Middle frontal gyrus (tissue), 1 donor: Measurements from ENCODE around the gene COL28A1.

Source experiments
- DNase-seq: peaks from one replicate; pipeline ENCODE4 v3.0.0-alpha.2; 2015; ENCODE audit warnings: low spot score; ENCODE audit errors: extremely low spot score

COL28A1 gene

DNA sequence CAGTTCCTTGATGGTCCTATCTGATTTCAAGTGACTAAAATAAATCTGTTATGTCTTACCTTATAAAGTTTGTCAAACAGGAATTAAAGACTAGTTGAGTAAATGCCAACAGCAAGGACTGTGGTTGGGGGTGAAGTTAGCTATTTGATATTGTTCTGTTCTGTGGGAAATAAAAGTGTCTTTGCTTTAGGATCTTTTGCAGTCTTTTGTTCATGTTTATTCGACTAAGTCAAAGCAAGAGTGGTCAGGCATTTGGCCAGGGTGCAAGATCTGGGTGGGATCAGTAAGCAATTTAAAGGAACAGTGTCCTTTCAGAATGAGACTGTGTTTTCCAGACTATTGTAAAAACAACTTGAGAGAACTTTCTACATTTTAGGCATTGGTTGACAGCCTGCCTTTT lies at the start of gene COL28A1:
Gene COL28A1 (minus strand): TSS at position 183 of the 400 bp plus-strand sequence. CDS start 2,998 bp downstream, outside the sequence.
- no peak for DNase-seq

DNA sequence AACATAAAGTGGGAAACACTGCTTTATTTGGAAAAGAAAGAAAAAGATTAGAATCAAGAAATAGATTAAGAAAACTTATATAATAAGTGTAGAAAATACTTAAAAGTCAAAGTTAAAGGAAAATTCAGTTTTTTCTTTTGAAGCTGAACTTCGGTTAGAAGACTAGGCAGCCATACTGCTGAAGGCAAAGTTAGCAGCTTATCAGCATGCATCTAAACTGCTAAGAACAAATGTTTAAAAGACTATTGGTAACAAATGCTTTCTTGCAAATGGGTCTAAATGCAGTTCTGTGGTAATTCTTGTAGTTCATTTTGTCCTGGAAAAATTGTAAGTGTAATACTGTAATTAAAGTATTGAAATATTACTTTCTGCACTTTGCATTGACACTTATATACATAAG lies 49.0 kb upstream of the COL28A1 start:
- DNase-seq = no peak

DNA sequence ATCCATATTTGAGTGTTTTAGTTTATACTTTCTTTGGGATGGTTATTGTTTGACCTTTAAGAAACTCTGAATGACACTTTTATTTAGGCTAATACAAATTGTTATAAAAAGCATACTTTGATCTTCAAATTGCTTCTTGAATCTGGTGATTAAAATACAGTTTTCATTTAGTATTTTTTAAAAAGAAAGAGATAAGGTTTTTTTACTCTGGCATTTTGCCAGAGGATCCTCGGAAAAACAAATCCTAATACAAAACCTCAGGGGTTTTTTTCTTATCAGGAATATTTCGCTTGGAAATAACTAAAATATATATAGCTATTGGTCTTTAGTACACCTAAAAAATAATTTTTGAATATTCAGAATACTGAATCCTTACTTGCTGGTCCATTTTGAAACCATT lies 48.1 kb upstream of the COL28A1 start:
- DNase-seq = no peak

DNA sequence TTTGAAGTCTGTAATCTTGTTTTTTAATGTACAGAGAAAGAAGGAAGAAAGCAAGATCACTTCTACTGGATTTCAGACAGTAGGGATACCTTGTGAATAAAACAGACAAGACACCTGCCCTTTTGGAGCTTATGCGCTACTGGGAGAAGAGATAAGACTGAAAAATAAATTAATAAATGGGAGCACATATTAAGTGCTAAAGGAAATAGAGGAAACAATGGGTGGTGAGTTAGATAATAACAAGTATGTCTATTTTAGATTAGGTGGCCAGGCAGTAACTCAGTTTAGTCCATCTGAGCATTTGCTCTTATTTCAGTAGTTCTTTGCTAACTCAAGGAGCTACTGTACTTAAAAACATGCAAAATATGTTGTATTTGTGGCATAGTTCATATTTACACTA lies 46.9 kb upstream of the COL28A1 start:
- DNase-seq = no peak

DNA sequence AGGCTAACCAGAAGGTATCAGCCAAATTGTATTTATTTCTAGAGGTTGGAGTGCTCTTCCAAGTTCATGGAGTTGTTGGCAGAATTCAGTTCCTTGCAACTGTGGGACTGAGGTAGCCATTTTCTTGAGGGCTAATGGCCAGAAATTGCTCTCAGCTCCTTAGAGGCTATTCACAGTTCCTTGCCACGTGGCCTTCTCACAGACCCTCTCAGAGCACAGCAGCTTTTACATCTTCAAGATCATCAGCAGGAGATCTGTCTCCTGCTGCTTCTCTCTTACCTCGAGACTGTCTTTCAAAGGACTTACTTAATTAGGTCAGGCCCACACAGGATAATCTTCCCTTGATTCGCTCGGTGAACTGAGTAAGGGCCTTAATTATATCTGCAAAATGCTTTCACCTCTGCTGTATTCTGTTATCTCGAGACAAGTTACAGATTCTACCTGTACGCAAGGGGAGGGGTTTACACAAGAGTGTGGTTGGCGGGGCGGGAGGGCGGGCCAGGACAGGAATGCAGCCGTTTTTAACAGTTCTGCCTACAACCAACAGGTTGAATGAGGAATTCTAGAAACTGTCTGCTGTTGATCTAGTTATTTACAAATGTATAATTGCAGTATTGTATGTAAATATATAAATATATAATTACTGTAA lies 46.0 kb upstream of the COL28A1 start:
- DNase-seq = no peak

DNA sequence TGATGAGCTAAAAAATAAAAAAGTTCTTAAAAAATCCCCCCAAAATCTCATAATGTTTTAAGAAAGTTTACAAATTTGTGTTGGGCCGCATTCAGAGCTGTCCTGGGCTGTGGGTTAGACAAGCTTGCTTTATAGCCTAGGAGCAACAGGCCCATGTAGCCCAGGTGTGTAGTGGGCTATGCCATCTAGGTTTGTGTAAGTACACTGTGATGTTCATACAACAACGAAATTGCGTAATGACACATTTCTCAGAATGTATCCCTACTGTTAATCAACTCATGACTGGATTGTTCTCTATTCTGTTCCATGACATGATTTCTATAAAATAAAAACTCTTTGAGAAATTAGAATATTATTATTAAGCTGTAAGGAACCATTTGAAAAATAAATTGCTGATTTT lies 44.0 kb upstream of the COL28A1 start:
- DNase-seq = no peak

DNA sequence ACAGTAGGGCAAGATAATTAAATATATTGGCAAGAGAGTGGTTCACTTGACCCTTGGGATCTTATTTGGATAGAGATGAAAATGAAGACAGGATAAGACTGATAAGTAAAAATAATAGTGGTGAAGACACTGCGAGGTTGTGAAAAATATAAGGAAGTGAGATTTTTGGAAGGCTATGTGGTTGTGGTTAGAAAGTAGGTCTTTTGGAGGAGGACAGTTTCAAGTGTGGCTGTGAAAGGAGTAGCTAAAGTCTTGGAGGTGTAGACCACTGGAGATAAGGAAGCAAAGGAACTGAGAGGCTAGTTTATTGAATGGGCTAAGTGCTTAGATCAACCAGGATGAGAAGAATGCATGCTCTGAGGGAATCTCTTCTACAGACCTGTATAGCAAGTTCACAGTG lies 42.2 kb upstream of the COL28A1 start:
- DNase-seq = no peak

DNA sequence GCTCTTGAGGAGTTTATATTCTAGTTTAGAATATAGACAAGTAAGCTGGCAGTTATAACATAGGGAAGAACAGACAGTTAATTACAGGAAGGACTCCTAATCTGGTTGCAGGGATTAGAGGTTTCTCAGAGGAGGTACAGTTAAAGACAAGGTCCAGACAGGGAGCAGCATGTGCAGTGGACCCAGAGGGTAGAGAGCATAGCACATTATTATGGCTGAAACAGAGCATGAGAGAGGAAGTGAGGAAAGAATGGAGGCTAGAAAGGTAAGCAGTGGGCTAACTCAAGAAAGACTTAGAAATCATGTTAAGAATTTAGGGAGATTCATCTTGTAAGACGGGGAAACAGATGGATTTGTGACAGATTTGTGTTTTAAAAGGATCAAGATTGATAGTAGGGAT lies 40.7 kb upstream of the COL28A1 start:
- DNase-seq = no peak

DNA sequence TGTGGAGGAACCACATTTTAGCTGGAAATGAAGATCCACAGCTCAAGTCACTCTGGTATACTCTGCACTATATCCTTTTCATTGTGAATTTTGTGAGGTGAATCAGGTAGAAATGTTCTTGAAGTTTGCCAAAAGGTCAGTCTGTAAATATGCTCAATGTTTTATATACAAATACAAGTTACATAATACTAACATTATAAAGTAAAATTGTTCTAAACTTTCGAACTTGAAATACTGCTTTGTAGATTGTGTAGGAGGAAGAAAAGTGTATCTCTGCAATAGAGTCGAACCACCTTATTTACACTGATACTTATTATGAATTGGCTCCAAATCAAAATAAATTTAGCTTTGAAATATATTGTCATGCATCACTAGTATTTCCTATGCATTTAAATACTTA lies 38.0 kb upstream of the COL28A1 start:
- no peak for DNase-seq

DNA sequence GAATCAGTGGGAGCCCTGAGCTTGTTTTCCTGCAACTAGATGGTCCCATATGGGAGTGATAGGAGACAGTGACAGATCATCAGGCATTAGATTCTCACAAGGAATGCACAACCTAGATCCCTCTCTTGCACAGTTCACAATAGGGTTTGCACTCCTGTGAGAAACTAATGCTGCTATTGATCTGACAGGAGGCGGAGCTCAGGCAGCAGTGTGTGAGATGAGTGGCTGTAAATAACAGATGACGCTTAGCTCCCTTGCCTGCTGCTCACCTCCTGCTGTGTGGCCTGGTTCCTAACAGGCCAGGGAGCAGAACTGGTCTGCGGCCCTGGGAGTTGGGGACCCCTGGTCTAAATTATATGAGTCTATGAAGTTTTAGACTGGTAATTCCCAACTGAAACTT lies 34.9 kb upstream of the COL28A1 start:
- no peak for DNase-seq

DNA sequence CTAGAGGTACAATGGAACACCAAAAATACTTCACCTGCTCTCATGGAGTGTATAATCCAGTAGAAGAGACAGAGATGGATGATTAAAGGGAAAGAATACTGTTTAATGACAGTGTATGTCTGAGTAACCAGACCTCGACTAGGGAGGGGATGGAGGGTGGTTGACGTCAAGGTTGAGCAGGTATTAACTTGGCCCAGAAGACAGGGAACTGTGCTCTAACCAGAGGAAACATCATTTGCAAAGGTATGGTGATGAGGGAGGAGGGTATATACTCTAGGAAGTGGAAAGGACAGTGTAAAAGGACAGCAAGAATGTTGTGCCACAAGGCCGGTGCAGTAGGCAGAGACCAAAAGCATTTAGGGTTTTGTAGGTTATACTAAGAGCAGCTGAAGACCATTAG lies 33.9 kb upstream of the COL28A1 start:
- DNase-seq = no peak

DNA sequence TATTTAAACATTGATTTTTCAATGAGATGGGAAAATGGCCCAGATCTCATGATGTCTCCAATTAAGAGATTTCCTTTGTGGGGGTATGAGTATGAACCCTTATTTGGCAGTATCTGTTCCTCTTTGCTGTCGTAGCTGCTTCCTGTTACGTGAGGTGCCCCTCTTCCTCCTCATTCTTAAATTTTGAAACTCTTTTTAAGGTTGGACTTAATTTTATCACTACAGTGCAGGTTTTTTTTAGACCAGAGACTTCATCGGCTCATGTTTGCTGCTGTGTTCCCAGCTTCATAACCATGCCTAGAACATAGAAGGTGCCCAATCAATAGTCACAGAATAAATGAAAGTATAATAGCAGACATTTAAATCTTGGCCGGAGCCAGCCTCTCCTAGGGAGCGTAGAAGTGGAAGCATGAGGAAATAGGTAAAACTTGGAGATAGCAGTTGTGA lies 33.4 kb upstream of the COL28A1 start:
- no peak for DNase-seq

DNA sequence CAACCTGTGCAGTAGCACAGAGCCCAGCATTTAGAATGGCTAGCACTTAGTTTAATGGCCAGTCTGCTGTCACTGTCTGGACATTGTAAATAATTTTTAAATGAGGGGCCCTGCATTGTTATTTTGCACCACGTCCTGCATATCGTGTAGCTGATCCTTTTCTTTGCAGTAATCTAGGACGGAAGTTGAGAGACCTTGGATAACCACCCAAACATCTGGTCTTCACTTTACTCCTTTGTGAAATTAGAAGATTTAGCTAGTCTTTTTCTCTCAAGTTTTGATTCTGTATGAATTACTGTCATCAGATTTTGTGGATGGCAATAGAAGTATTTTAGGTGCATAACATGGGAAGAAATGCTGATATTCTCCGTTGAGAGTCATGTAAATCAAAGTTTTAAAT lies 32.9 kb upstream of the COL28A1 start:
- DNase-seq = no peak

DNA sequence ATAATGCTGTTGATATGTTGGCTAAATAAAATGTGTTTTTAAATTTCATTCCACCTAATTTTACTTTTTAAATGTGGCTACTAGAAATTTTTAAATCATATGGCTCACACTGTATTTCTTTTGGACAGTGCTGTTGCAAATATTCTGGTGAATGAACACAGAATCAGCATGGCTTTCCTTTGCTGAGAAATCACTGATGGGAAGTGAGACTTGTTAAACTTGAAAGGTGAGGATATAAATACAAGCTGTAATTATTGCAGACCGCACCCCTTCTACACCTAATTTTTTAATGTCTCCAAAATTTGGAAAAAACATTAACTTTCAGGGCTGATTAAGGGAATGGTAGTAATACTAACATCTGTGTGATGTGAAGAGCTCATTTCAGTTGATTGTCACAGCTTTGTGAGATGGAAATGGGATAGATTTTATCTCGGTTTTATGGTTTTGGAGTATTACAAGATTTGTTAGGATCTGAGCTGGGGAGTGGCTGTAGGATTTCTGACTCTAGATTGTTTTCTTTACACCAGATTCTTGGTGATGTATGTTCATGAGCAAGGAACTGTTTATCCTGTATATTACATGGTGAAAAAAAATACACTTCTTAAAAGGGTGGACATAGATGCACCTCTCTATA lies 32.3 kb upstream of the COL28A1 start:
- DNase-seq = no peak

DNA sequence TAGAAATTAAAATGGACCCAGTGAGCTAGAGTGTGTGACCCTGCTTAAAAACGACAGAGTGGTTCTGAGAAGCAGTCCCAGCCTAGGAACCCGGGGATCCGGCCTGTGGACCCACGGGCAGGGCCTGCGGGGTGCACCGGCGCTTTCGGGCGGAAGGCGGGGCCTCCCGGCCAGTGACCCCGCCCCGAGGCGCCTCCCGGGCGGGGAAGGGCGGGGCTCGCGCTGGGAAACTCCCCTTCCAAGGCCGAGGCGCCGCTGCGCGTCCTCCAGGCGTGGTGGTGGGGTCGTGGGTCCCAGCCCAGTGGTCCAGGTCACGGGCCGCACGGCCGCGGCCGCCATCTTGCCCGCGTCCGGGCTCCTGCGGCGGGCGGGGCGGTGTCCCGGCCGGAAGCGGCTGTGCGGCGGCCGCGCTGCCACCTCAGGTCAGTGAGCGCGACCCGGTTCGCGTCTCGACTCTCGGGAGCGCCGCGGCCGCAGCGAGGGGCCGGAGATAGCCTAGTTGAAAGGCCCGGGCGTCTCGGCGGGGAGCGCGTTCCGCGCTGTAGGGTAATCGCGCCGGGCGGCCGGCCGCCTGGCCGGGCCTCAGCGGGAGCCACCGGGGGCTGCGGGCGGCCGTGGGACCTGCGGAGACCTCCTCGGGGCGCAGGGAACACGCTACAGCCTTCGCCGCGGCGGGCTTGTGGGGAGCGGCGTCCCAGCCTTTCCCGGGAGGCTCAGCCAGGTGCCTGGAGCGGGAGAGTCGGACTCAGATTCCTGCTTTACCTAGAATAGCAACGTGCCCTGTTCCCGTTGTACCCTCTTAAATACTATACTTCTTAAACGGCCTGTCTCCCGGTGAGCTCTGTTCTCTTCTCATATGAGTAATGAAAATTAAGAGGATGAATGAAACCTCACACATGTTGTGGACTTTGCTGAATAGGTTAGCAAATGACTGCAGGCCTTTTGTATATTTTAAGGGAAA lies 31.3 kb upstream of the COL28A1 start, which contains the start of gene MIOS:
Gene MIOS (plus strand): TSS at position 234 of the 961 bp plus-strand sequence. CDS start 5,592 bp downstream, outside the sequence.
- peak; percentile 71 for DNase-seq

DNA sequence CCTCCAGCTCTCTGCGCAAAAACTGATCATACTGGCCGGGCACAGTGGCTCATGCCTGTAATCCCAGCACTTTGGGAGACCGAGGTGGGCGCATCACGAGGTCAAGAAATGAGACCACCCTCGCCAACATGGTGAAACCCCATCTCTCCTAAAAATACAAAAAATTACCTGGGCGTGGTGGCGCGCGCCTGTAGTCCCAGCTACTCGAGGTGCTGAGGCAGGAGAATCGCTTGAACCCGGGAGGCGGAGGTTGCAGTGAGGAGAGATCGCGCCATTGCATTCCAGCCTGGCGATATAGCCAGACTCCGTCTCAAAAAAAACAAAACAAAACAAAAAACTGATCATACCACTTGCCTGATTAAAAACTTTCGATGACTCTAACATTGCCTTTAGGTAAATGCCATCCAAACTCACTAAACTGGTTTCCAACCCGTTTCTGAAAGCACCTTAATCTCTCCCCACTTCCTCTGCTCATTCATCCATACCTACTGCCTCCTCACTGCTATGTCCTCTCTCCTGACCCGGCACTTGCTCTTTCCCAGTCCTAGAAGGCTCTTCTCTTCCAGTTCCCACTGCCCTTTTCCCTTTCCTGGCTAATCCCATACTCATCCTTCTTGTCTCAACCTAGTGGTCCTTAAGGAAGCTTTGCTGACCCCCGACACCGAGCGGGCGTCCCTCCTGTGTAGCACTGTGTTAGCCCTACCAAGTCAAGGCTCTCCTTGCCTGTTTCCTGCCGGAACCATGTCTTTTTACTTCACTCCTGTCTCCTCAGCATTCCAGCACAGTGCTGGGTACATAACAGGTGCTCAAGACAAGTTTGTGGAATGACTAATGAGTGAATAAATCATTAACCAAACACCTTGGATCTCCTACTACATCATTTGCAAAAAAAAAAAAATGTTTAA lies 30.3 kb upstream of the COL28A1 start:
- no peak for DNase-seq

DNA sequence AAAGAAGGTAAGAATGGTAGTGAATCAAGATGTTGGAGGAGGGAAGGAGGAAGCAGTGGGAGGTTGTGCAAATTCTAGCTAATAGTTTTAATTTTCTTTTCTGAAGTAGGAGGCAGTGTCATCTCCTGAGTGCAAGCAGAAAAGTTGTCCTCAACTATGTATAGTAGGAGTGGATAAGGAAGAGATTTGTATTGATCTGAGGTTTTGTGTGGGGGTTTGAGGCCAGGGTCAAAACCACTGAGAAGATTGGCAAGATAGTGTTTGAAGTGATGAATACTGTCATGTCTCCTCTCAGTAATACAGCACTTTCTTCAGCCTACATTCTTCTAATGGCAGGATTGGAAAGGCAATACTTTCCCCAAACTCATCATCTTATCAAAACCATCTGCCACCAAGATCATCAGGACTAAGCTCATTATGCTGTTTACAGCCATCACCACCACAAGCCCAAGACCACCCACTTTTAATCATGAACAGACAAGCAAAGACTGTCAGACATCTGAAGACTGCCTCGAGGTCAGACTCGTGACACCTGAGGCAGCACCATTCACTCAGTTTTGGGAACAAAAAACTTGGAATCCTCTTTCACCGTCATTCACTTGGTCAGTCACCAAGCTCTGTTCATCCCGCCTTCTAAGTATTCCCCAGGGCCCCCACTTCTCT lies 29.5 kb upstream of the COL28A1 start:
- no peak for DNase-seq

DNA sequence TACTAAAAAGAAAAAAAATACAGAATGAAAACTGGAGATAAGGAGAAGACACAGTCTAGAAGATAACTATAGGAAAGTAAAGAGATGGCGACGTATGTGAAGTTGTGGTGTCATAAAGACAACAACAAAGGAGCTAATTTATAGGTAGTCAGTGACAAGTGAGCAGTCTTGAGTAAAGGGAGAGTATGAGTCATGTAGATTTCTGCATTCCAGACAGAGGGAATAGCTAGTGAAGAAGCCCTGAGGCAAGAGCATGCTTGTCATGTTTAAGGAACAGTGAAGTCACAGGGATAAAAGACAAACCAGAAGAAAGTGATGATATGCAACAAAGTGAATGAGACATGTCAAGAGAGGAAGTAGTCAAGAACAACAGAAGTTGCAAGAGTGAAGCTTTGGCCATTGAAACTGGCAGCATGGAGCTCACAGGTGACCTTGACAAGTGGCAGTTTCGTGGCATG lies 28.7 kb upstream of the COL28A1 start:
- no peak for DNase-seq

DNA sequence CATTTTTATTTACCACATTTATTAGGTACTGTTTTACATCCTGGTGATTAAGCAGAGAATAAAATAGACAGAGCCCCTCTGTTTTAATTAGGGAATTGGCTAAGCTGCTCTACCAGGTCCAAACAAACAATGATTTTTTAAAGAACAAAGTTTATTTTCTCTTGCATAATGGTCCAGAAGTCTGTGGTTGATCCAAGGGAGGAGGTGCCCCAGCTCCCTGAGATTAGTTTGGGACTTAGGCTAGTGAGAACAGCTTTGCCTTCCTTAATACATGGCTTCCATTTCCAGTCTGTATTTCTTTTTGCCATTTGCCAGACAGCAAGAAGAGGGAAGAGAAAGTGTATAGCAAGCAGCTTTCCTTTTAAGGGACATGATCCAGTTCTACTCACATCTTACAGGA lies 28.1 kb upstream of the COL28A1 start:
- no peak for DNase-seq

DNA sequence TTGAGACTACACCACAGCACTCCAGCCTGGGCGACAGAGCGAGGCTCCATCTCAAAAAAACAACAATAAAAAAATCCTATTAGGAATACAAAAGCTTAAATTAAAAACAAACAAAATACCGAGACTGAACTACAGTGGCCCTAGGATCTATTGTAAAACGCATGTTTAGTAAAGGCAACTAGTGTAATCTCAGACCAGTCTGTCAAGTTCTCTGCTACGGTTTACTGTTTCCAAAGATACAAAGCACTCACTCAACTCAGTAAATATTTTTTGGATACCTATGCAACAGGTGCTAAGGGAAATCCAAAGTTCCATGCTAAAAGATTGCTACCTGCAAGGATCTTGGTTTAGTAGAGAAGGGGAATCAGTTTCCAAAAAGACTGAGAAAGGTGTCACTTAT lies 27.6 kb upstream of the COL28A1 start:
- no peak for DNase-seq
